ENCODE measurements around the gene IFITM2. TPM values are rescaled to one million over a fixed set of nuclear protein-coding genes. Genes with fewer than 3 reads are reported as not detected.

Gene IFITM2
- total and polyA plus RNA-seq, 2 donors (not counting 1 experiment from before 2014, with no cell fraction given) = 72.1 to 451 TPM

- intact Hi-C loops (cut with micrococcal nuclease) = no loop called here
- no peak for TF ChIP-seq CTCF (IDR thresholded peaks at IDR 0.05)
- no peak for TF ChIP-seq EZH2 (IDR thresholded peaks at IDR 0.05; ENCODE audit: borderline replicate concordance, insufficient read depth, low read depth, low read length, poor library complexity, severe bottlenecking)
- Mint-ChIP-seq H3K27me3 (peaks cover 4% of the 10 kb centered on the region), H3K4me3 (peak overlapping the region; percentile 44), H3K9me3 (ENCODE audit: insufficient read depth) (no peaks in the 10 kb centered on the region), H3K27ac (peak overlapping the region; percentile 50), H3K4me1 (peaks cover 20% of the 10 kb centered on the region)
- H3K27me3 ChIP-seq (replicated peaks in 1 of 4; ENCODE audit: control extremely low read depth in 1 of 4, control insufficient read depth in 3 of 4, insufficient read depth in 4 of 4, low read length in 3 of 4) = peaks cover 0 to 6% (median 2%) of the 10 kb centered on the region in 4 experiments
- ATAC-seq (ENCODE audit: low read depth) (no peak), DNase-seq (no peak)
- no peak overlapping the region for H2AFZ ChIP-seq (ENCODE audit: insufficient read depth, low read depth, low read length, poor library complexity, severe bottlenecking)
- H3K79me2 ChIP-seq (ENCODE audit: control insufficient read depth, insufficient read depth, low read length) = peaks cover 8% of the 10 kb centered on the region
- ChIA-PET CTCF (interaction anchor here (0.9 to 5.6 kb wide), 3 partner anchors 21 to 41 kb away, joined by 4 to 35 read pairs (median 5); no protein-coding TSS in a partner anchor), POLR2A (interaction anchor here (1.8 kb wide), 1 partner anchor 24 kb away, joined by 5 read pairs; no protein-coding TSS in a partner anchor)
- H3K4me1 ChIP-seq (ENCODE audit: control insufficient read depth in 2 of 2, insufficient read depth in 2 of 2, low read length in 2 of 2) = peaks cover 18 to 25% of the 10 kb centered on the region in 2 donors
- H3K36me3 ChIP-seq (replicated peaks in 1 of 2; ENCODE audit: control extremely low read depth in 1 of 2, control insufficient read depth in 1 of 2, extremely low read depth in 1 of 2, insufficient read depth in 2 of 2, low read length in 1 of 2) = no peaks in the 10 kb centered on the region
- H3K27ac ChIP-seq (ENCODE audit: low read length in 2 of 2) = no peak overlapping the region
- no peak overlapping the region for H3K9ac ChIP-seq (ENCODE audit: low read length)
- H3K9me3 ChIP-seq (ENCODE audit: control extremely low read depth in 1 of 3, control insufficient read depth in 2 of 3, insufficient read depth in 1 of 3, low read length in 2 of 3) = no peaks in the 10 kb centered on the region
- H4K20me1 ChIP-seq (ENCODE audit: control insufficient read depth, insufficient read depth, low read length, poor library complexity, severe bottlenecking) = no peaks in the 10 kb centered on the region
- WGBS (ENCODE audit: insufficient coverage) = 96% methylated on average over 44 of the region's 44 CpGs
- no peak overlapping the region for H3K4me2 ChIP-seq (replicated peaks; ENCODE audit: low read depth, low read length, poor library complexity, severe bottlenecking)
- no peak overlapping the region for H3K4me3 ChIP-seq (ENCODE audit: control extremely low read depth in 1 of 5, extremely low read depth in 1 of 5, insufficient read depth in 1 of 5, low read depth in 2 of 5, low read length in 4 of 5)
Measured at GRCh38 chr11:291281-292210, 16.1 kb upstream of the IFITM2 start.

Data from B cell (primary cell).